WI38 (cell line): ENCODE measurements around the gene RPL29.
"Not testable (repeated sequence)": the region's sequence is repeated elsewhere in the genome, so short reads cannot be mapped to it uniquely, and the experiment has no call there.

Experiments used
- H3K4me3 ChIP-seq: 2 replicates; pipeline ENCODE4 v1.5.1; 2011; ENCODE audit warnings: low read depth, mild to moderate bottlenecking, control low read depth, low read length
- CTCF ChIP-seq: IDR thresholded peaks from 2 replicates; pipeline ENCODE4 v1.5.1; 2012; ENCODE audit warnings: low read depth, mild to moderate bottlenecking, control low read depth, low read length

Gene RPL29

GRCh38 chr3:51995346-51996163 is at the start of gene RPL29:
RPL29 (minus strand) TSS chr3:51995895; CDS start chr3:51995461, 434 bp downstream.
- peak within 1 kb of the TSS; percentile 99 for H3K4me3 ChIP-seq
- no peak for TF ChIP-seq CTCF

- H3K4me3 ChIP-seq: no peak overlapping the region
- TF ChIP-seq CTCF: no peak
Measured at GRCh38 chr3:52044869-52045619, 49.3 kb upstream of the RPL29 start.

- H3K4me3 ChIP-seq: no peak overlapping the region
- TF ChIP-seq CTCF: no peak
Measured at GRCh38 chr3:52043750-52044149, 48.1 kb upstream of the RPL29 start.

- H3K4me3 ChIP-seq: not testable (repeated sequence)
Measured at GRCh38 chr3:52043039-52043438, 47.3 kb upstream of the RPL29 start.

- H3K4me3 ChIP-seq: no peak overlapping the region
- TF ChIP-seq CTCF: peak; percentile 27
Measured at GRCh38 chr3:52041118-52041731, 45.5 kb upstream of the RPL29 start.

- H3K4me3 ChIP-seq: no peak overlapping the region
- TF ChIP-seq CTCF: no peak
Measured at GRCh38 chr3:52040600-52040999, 44.9 kb upstream of the RPL29 start.

GRCh38 chr3:52039846-52040245 is 44.2 kb upstream of the RPL29 start:
- H3K4me3 ChIP-seq: no peak overlapping the region
- TF ChIP-seq CTCF: no peak
